ENCODE data around the gene DLL1.
A peak's percentile ranks its signal among the peaks of the same experiment; 100 is the strongest.

DLL1 gene

GRCh38 chr6:170281331-170282292 is 9.3 kb downstream of the DLL1 start:
- no peak for DNase-seq

GRCh38 chr6:170280689-170281045 is 10.2 kb downstream of the DLL1 start:
- no peak for DNase-seq

- peak; percentile 86 to 95 for DNase-seq
Observed at GRCh38 chr6:170279977-170280688, 10.7 kb downstream of the DLL1 start.

DNA sequence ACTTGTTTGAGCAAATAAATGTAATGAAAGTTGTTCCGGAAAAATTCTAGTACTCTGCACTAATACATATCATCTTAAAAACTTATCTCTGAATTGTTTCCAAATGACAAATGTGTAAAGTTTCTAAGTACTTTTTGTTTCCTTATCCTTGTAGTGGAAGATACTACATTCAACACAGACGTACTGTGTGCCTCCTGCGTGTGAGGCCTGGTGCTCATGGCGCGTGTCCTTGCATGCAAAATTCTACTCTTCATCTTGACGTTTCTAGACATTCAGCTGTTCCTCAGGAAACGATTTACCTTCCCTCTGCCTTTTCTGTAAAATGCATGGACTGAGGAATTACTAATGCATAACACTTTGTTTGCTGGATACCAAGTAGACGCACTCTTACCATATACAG is 11.5 kb downstream of the DLL1 start:
- DNase-seq, result no peak

DNA sequence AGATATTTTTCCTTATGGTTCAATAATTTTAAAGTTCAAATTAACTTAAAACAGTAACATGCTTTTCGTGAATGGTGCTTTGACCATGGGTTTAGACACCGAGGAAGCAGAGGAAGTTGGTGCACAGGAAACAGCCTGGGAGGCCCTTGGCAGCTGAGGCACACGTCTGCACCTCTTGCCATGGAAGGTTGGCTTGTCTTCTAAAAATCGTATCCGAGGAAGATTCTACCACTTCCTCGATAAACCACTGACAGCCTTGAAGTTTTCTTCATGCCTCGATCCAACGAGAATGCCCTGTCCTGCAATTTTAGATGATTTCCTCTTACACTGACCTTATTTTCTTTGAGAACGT is 12.2 kb downstream of the DLL1 start:
- no peak for DNase-seq

DNA sequence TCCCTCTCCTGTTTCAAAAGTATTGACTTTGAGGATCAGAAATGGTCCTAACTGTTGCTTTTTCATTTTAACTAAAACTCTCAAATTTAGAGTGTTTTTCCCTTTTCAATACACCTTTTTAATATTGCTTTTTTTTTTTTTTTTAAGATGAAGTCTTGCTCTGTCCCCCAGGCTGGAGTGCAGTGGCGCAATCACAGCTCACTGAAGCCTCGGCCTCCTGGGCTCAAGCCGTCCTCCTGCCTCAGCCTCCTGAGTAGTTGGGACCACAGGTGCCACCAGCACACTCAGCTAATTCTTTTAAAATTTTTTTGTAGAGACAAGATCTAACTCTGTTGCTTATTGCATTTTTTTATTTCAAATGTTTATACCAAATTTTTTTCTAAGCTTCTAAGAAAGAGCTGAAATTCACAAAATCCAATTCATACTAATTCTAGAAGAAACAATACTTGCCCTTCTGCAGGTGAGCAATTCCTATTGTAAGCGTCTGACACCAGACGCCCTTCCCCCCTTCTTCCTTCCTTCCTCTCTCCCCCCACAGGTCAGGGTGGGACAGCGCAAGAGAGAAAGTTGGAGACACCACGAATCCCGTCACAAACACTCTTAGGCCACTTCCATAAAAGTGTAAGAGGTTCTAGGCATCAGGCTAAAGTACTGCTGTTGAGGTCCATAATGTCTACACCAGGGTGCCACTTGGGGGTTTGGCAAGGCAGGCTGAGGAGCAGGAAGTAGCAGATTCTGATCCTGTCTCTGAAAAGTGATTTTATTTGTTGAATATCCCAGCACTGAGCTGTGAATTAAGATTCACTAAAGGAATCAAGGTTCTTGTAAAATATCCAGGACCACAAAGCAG is 12.8 kb downstream of the DLL1 start:
- no peak for DNase-seq

DNA sequence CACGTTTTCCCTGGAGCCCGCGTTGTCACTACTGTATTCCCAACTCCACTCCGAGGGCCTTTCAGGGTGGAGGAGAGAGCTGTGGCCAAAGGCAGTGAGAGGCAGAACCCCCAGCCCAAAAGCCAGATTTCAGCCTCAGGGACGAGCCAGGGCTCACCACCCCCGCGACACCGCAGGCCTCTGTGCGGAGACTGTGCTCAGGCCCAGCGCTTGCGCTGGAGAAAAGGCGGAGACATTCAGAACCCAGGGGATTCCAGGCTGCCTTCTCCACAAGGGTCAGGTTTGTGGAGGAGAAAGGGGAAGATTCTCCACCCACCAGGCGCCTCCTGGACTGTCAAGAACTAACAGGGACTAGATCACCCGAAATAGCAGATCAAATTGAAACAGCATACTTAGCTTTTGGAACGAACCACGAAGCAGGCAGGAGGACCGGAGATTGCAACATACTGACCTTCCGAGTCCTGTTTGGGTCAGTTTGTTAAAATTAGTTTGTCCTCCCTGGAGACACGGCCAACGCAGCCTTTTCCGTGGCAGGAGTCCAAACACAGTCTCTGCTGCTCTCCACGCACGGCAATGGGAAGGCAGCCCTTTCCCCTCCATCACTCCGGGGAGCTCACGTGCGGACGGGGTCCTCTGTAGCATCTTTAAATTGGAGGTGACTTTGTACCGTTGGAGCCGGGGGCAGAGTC is 14.4 kb downstream of the DLL1 start:
- no peak for DNase-seq

- DNase-seq, result no peak
Observed at GRCh38 chr6:170274713-170275560, 15.9 kb downstream of the DLL1 start.

- no peak for DNase-seq
Observed at GRCh38 chr6:170273681-170274080, 17.2 kb downstream of the DLL1 start.

DNA sequence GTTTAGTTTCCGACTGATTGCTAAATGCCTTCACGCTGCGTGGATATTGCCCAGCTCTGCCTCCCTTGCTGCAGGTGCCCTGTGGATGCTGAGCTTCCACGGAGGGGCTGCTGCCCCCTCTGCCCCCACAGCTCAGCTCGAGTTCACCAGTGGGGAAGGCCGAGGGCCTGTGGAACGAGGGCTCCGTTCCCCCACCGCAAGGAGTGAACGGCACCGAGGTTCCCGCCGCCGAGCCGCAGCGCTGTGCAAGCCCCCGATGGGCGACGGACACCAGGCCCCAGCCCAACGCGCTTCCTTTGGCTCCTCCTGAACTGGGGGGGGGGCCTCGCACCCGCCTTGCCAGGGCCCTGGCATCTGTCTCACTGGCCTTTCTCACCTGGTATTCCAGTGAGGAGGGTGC is 17.7 kb downstream of the DLL1 start:
- no peak for DNase-seq

- DNase-seq, result no peak
Observed at GRCh38 chr6:170272341-170273065, 18.4 kb downstream of the DLL1 start.

GRCh38 chr6:170271771-170272314 is 19.0 kb downstream of the DLL1 start:
- DNase-seq, result no peak

DNA sequence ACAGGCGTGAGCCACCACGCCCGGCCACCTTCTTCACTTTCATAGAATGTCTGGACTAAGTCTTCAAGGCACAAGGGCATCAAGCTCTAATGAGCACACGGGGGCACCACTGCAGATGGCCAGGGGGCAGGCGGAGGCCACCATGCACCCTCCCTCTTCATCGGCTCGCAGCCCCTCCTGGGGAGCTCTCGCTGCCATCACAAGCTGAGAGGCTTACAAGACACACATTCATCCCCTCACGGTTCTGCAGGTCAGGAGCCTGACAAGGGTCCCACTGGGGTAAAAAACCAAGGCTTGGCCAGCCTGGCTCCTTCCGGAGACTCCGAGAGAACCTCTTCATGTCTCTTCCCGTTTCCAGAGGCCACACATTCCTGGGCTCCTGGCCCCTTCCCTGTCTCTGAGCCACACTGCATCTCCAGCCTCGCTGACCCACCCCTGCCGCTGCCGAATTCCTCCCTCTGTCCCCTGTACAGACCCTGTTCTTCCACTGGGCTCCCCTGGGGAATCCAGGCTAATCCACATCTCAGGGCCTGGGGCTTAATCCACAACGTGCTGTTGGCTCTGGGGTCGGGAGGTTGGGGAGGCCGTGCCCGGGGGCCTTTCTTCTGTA is 19.8 kb downstream of the DLL1 start:
- DNase-seq, result no peak

GRCh38 chr6:170269846-170270541 is 20.9 kb downstream of the DLL1 start:
- DNase-seq, result peak in 1 of 2 experiments; percentile 52

GRCh38 chr6:170269151-170269845 is 21.6 kb downstream of the DLL1 start:
- peak; percentile 71 to 90 for DNase-seq

- DNase-seq, result no peak
Observed at GRCh38 chr6:170268216-170269129, 22.4 kb downstream of the DLL1 start.

DNA sequence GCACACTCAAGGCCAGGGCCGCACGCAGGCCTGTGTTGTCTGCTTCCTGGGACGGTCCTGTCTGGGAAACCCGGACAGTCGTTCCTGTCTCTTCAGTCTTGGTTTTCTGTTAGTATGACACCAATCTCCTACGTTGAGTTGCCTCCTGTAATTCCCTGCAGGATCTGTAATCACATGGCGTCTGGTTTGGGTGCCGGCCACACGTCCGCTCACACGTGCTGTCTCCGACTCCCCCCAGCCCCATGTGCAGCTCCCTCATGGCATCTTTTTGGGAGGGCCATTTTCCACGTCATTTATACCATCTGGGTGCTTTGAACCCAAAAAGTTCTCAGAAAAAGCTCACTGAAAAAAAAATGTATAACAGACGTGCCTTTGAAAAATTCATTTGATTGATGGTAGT is 23.2 kb downstream of the DLL1 start:
- no peak for DNase-seq

Measured in NCI-H187 (cell line).